ENCODE data around the gene STRA6.
A peak's percentile ranks its signal among the peaks of the same experiment; 100 is the strongest.

GRCh38 chr15:74134387-74135027 is 68.1 kb downstream of the STRA6 start:
- TF ChIP-seq CTCF (conservative IDR thresholded peaks at IDR 0.05; ENCODE audit: low read length) (peak; percentile 60), EZH2phosphoT487 (IDR thresholded peaks at IDR 0.05; ENCODE audit: borderline replicate concordance) (no peak)
